Measurements from ENCODE around the gene PLPP1. TPM values are rescaled to one million over a fixed set of nuclear protein-coding genes. Genes with fewer than 3 reads are reported as not detected.
A peak's percentile ranks its signal among the peaks of the same experiment; 100 is the strongest.

Gene PLPP1
- total RNA-seq, 6 experiments from 2014 or later = 23.3 to 145 (median 36.0) TPM

- intact Hi-C loops (cut with DNase I) = no loop called here
- Histone ChIP-seq H3K9me3 (no peaks in the 10 kb centered on the region), H3K27me3 (no peaks in the 10 kb centered on the region), H3K4me3 (no peak overlapping the region), H3K36me3 (no peaks in the 10 kb centered on the region), H3K4me1 (no peaks in the 10 kb centered on the region), H3K27ac (no peak overlapping the region)
- DNase-seq (no peak), ATAC-seq (no peak)
- WGBS (ENCODE audit: insufficient coverage, low coverage, low lambda C conversion rate, missing lambda C conversion rate) = 86% methylated on average over 2 of the region's 2 CpGs
- TF ChIP-seq CTCF (IDR thresholded peaks at IDR 0.05) (no peak), POLR2A (IDR thresholded peaks at IDR 0.05) (no peak)
Observed at GRCh38 chr5:55554585-55555202, 19.9 kb upstream of the PLPP1 start.

- intact Hi-C loops (cut with DNase I) = no loop called here
- TF ChIP-seq POLR2A (IDR thresholded peaks at IDR 0.05) (no peak), CTCF (IDR thresholded peaks at IDR 0.05) (no peak)
- DNase-seq (no peak), ATAC-seq (no peak)
- no peak overlapping the region for H3K27ac ChIP-seq
- WGBS (ENCODE audit: insufficient coverage, low coverage, low lambda C conversion rate, missing lambda C conversion rate) = 91% methylated on average over 10 of the region's 10 CpGs
- peaks cover 0 to 4% (median 0%) of the 10 kb centered on the region in 4 donors for H3K4me1 ChIP-seq
- no peaks in the 10 kb centered on the region for H3K36me3 ChIP-seq
- no peaks in the 10 kb centered on the region for H3K9me3 ChIP-seq
- H3K4me3 ChIP-seq = no peak overlapping the region
- no peaks in the 10 kb centered on the region for H3K27me3 ChIP-seq
Observed at GRCh38 chr5:55551904-55552303, 17.1 kb upstream of the PLPP1 start.

GRCh38 chr5:55551358-55551757 lies 16.6 kb upstream of the PLPP1 start:
- H3K36me3 ChIP-seq = no peaks in the 10 kb centered on the region
- H3K27ac ChIP-seq = no peak overlapping the region
- intact Hi-C loops (cut with DNase I) = no loop called here
- DNase-seq = no peak
- peaks cover 0 to 4% (median 0%) of the 10 kb centered on the region in 4 donors for H3K4me1 ChIP-seq
- H3K27me3 ChIP-seq = no peaks in the 10 kb centered on the region
- 77% methylated on average over 7 of the region's 7 CpGs for WGBS (ENCODE audit: insufficient coverage, low coverage, low lambda C conversion rate, missing lambda C conversion rate)
- no peak for ATAC-seq
- TF ChIP-seq POLR2A (IDR thresholded peaks at IDR 0.05) (no peak), CTCF (IDR thresholded peaks at IDR 0.05) (no peak)
- H3K9me3 ChIP-seq = no peaks in the 10 kb centered on the region
- H3K4me3 ChIP-seq = no peak overlapping the region

- intact Hi-C loops (cut with DNase I) = no loop called here
- Histone ChIP-seq H3K4me1 (peaks cover 0 to 4% (median 0%) of the 10 kb centered on the region in 4 donors), H3K27me3 (no peaks in the 10 kb centered on the region), H3K9me3 (no peaks in the 10 kb centered on the region), H3K36me3 (no peaks in the 10 kb centered on the region), H3K27ac (no peak overlapping the region), H3K4me3 (no peak overlapping the region)
- ATAC-seq (peak in 2 of 4 donors; percentile 52 to 70), DNase-seq (no peak)
- 36% methylated on average over 2 of the region's 2 CpGs for WGBS (ENCODE audit: insufficient coverage, low coverage, low lambda C conversion rate, missing lambda C conversion rate)
- TF ChIP-seq CTCF (IDR thresholded peaks at IDR 0.05) = no peak
- TF ChIP-seq POLR2A (IDR thresholded peaks at IDR 0.05) = peak; percentile 44
Observed at GRCh38 chr5:55547781-55548180, 13.0 kb upstream of the PLPP1 start.

Measured in right lobe of liver (tissue), 6 donors.